Naive B cell (primary cell): ENCODE data around the gene ERCC3. TPM values are rescaled to one million over a fixed set of nuclear protein-coding genes. Genes with fewer than 3 reads are reported as not detected.
A peak's percentile ranks its signal among the peaks of the same experiment; 100 is the strongest.

Experiments used
- ATAC-seq, 2 donors: fragments of 150-1000 bp; cut with Tn5 transposase; 2 replicates each; pipeline ENCODE4 v1.10.0; 2021; ENCODE audit warnings: low read depth in 2 of 2, mild to moderate bottlenecking in 2 of 2, moderate library complexity in 2 of 2
- DNase-seq: peaks from one replicate; pipeline ENCODE4 v3.0.0; 2022
- H3K27ac Mint-ChIP-seq, 6 donors: one replicate each; pipeline ENCODE4 v1.8.0; 2020 to 2022; ENCODE audit warnings: mild to moderate bottlenecking in 6 of 6, mixed read lengths in 6 of 6, moderate library complexity in 5 of 6, inconsistent platforms in 2 of 6
- H3K27me3 Mint-ChIP-seq, 3 donors: one replicate each; pipeline ENCODE4 v1.8.0; 2021 to 2022; ENCODE audit warnings: mixed read lengths in 3 of 3, mild to moderate bottlenecking in 1 of 3
- H3K36me3 Mint-ChIP-seq, 2 donors: one replicate each; pipeline ENCODE4 v1.8.0; 2020 to 2022; ENCODE audit warnings: mixed read lengths in 2 of 2, inconsistent platforms in 1 of 2, mild to moderate bottlenecking in 1 of 2
- H3K4me1 Mint-ChIP-seq, 3 donors: one replicate each; pipeline ENCODE4 v1.8.0; 2020 to 2022; ENCODE audit warnings: mixed read lengths in 3 of 3, inconsistent platforms in 1 of 3, mild to moderate bottlenecking in 1 of 3, moderate library complexity in 1 of 3
- H3K4me3 Mint-ChIP-seq, 8 donors: one replicate each; pipeline ENCODE4 v1.8.0; 2020 to 2022; ENCODE audit warnings: mild to moderate bottlenecking in 8 of 8, mixed read lengths in 8 of 8, moderate library complexity in 8 of 8, inconsistent platforms in 2 of 8
- H3K9me3 Mint-ChIP-seq, 7 donors: one replicate each; pipeline ENCODE4 v1.8.0; 2020 to 2022; ENCODE audit warnings: mixed read lengths in 7 of 7, mild to moderate bottlenecking in 5 of 7, inconsistent platforms in 2 of 7, moderate library complexity in 1 of 7
- polyA plus RNA-seq, 6 donors: library from polyadenylated mRNA; unstranded; fragments of 300-500 nt; fragmentation: Illumina TruSeq; gene quantifications; one replicate each; pipeline ENCODE4 v1.2.3, GENCODE V29; 2021; ENCODE audit warnings: low read depth in 6 of 6

The ERCC3 gene
- polyA plus RNA-seq: 10 to 100 TPM; 19.0 to 32.5 (median 23.6) TPM

DNA sequence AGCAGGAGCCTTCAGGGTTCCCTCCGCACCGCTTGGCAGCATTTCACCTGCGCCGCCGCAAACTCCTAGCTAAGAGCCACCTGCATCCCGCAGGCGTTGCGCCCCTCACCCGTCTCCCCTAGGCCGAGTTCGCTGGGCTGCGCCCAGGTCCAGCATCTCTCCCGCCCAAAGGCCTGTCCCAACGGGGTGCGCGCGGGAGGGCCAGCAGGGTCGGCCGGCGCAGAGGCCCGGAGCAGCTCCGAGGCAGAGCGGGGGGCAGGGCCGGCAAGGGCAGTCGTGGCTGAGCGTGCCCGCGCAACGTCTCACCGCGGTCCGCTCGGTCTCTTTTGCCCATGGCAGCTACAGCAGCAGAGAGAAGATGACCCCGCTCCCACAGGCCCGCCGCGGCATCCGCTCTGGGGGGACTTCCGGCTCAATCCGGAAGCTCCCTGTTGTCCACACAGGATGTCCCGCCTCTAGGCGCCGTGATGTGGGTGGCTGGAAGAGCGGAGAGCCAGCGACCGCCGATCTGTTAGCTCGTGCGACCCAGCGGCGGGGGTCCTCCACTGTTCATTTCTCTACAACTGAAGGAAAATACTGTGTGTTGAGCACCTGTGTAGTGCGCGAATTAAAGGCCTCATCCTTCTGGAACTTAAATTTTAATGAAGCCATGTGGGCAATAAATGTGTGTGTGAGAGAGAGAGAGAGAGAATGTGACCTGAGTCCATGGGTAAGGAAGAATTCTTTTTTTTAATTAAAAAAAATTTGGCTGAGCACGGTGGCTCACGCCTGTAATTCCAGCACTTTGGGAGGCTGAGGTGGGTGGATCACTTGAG is at the start of gene ERCC3:
ERCC3 (minus strand) TSS at position 397 of the 815 bp plus-strand sequence; CDS start at position 334, 63 bp downstream.
- Mint-ChIP-seq H3K27me3 (no peaks in the 10 kb centered on the region), H3K9me3 (peaks cover 0 to 2% (median 0%) of the 10 kb centered on the region in 7 donors), H3K4me1 (peaks cover 16 to 27% (median 24%) of the 10 kb centered on the region in 3 donors), H3K36me3 (peaks cover 3 to 6% of the 10 kb centered on the region in 2 donors), H3K27ac (peak within 1 kb of the TSS; percentile 58 to 98 (median 96)), H3K4me3 (peak within 1 kb of the TSS; percentile 92 to 100 (median 98))
- DNase-seq (peak; percentile 78), ATAC-seq (peak; percentile 98)

DNA sequence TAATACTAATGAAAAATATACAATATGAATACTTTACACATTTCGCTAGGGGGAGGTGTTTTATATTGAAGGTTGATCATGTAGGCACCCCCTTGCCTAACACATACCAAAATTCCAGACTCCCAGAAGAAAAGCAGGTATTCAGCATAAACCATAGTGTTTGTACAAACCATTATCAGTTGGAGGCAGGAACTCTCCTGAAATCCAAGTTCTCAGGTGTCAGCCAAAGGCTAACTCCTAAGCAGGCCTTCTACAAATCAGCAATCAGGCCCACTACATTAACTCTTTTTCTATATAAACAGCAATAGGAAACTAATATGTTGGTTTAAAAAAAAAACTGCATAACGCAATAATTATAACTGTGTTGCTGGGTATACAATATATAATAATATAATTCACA is 49.3 kb upstream of the ERCC3 start:
- peaks cover 5 to 10% of the 10 kb centered on the region in 2 donors for H3K36me3 Mint-ChIP-seq
- peaks cover 27 to 56% (median 51%) of the 10 kb centered on the region in 3 donors for H3K4me1 Mint-ChIP-seq
- no peak for DNase-seq
- no peak for ATAC-seq
- H3K9me3 Mint-ChIP-seq: peaks cover 0 to 5% (median 0%) of the 10 kb centered on the region in 7 donors
- no peak overlapping the region for H3K4me3 Mint-ChIP-seq
- no peak overlapping the region for H3K27ac Mint-ChIP-seq
- no peaks in the 10 kb centered on the region for H3K27me3 Mint-ChIP-seq

DNA sequence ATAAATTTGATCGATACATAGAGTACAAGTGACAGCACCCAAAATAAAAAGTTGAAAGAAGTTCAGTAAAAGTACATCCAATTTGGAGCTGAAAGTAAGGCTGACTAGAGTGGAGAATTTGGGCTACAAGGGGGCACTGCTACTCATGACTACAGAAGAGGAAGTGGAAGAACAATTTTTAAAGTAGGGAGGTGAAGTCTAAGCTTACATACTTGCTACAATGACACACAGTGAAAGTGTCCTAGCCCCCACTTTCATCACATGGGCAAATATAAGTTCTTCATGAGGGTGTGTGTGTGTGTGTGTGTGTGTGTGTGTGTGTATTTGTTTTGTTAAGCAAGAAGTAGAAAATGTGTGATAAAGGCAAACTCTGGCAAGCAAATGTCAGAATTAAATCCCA is 48.2 kb upstream of the ERCC3 start:
- no peak overlapping the region for H3K4me3 Mint-ChIP-seq
- DNase-seq (peak; percentile 12), ATAC-seq (peak; percentile 82 to 84)
- peaks cover 17 to 45% (median 39%) of the 10 kb centered on the region in 3 donors for H3K4me1 Mint-ChIP-seq
- peak overlapping the region in 4 of 6 donors; percentile 7 to 85 (median 58) for H3K27ac Mint-ChIP-seq
- H3K9me3 Mint-ChIP-seq: peaks cover 0 to 5% (median 0%) of the 10 kb centered on the region in 7 donors
- no peaks in the 10 kb centered on the region for H3K27me3 Mint-ChIP-seq
- peaks cover 8 to 18% of the 10 kb centered on the region in 2 donors for H3K36me3 Mint-ChIP-seq

DNA sequence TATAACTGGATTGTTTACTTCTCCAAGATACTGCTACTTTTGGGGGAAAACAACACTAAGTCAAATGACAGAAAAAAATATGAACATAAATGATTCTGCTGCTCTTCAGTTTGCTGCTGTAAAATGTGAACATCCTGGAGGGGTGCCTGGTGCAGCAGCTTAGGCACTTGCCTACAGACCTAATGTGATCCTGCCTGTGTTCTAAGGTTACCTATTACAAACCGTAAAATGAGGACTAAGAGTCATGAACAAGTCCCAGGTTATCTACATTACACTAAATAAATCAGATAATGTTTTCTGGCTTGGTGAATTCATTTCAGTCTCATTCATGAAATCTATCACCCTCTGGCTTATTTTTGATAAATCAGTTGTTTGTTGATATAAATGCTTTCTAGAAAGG is 38.4 kb upstream of the ERCC3 start:
- no peak for ATAC-seq
- Mint-ChIP-seq H3K27me3 (no peaks in the 10 kb centered on the region), H3K27ac (peak overlapping the region in 1 of 6 donors; percentile 7), H3K36me3 (peaks cover 5 to 8% of the 10 kb centered on the region in 2 donors), H3K4me3 (no peak overlapping the region), H3K4me1 (no peaks in the 10 kb centered on the region), H3K9me3 (no peaks in the 10 kb centered on the region)
- DNase-seq: no peak

DNA sequence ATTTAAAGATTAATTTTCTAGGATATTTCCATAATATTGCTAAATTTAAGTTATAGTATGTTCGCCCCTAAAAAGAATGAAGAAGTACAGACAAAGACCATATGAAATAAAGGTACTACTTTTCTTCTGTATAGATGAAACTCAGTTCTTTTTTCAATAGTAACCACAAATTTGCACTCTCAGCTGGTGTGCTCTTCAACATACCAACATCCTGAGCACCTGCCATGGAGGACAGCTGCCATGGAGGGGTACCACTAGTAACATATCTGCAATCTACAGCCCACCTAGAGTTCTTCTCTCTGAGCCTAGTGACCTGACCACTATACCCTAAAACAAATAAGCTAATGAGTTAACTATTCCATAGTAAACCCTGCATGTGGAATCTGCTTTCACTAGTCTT is 36.8 kb upstream of the ERCC3 start:
- DNase-seq: no peak
- Mint-ChIP-seq H3K27ac (peak overlapping the region in 2 of 6 donors; percentile 26 to 54), H3K4me3 (no peak overlapping the region), H3K27me3 (no peaks in the 10 kb centered on the region), H3K9me3 (no peaks in the 10 kb centered on the region), H3K36me3 (peaks cover 5 to 8% of the 10 kb centered on the region in 2 donors), H3K4me1 (no peaks in the 10 kb centered on the region)
- no peak for ATAC-seq

DNA sequence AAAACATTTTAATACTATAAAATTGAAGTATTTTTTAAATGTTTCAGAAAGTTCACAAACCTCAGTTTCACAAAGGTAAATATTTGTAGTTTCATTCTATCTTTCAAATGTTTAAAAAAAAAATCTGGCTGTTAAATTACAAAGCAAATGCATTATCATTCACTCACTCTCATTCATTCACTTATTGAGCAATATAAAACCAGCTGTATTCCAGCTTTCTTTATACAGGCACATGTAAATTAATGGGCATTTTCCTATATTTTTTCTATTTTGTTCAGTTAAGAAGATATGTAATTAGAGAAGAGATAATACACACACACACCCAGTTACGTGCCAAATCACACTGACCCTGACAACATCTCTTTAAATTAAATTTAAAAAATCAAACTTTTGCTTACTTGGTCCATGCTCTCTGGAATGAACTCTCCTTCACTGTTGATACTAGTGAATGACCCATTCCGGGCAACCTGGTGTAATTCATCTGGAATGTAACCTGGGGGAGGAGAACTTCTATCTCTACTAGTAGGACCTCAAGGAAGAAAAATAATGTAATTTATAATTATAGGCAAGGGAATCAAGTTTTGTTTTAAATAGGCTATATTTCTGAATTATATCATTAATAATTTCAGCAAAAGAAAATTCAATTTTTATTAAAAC is 32.5 kb upstream of the ERCC3 start:
- no peak overlapping the region for H3K27ac Mint-ChIP-seq
- no peak overlapping the region for H3K4me3 Mint-ChIP-seq
- no peak for ATAC-seq
- DNase-seq: no peak
- peaks cover 8 to 24% of the 10 kb centered on the region in 2 donors for H3K36me3 Mint-ChIP-seq
- no peaks in the 10 kb centered on the region for H3K4me1 Mint-ChIP-seq
- H3K9me3 Mint-ChIP-seq: no peaks in the 10 kb centered on the region
- H3K27me3 Mint-ChIP-seq: no peaks in the 10 kb centered on the region

DNA sequence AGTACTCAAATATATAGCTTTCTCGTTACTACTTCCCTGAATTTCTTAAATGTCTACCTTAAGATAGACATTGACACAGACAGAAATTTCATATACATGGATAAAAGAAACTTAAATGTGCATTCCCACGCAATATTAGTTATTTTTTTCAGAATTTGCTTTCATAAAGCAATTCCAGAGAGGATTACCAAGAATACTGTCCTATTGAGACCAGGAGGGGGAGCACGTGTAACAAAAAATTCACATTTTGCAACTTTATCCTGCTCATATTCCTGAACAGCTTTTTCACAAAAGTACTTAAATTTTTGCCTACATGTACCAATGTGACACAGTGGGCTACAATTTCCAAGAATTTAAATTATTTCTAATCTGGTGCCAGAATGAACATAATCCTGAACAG is 30.7 kb upstream of the ERCC3 start:
- peaks cover 6 to 10% (median 8%) of the 10 kb centered on the region in 7 donors for H3K9me3 Mint-ChIP-seq
- ATAC-seq: no peak
- no peak overlapping the region for H3K4me3 Mint-ChIP-seq
- no peak overlapping the region for H3K27ac Mint-ChIP-seq
- H3K36me3 Mint-ChIP-seq: peaks cover 22 to 39% of the 10 kb centered on the region in 2 donors
- no peak for DNase-seq
- no peaks in the 10 kb centered on the region for H3K27me3 Mint-ChIP-seq
- peaks cover 0 to 6% (median 4%) of the 10 kb centered on the region in 3 donors for H3K4me1 Mint-ChIP-seq

DNA sequence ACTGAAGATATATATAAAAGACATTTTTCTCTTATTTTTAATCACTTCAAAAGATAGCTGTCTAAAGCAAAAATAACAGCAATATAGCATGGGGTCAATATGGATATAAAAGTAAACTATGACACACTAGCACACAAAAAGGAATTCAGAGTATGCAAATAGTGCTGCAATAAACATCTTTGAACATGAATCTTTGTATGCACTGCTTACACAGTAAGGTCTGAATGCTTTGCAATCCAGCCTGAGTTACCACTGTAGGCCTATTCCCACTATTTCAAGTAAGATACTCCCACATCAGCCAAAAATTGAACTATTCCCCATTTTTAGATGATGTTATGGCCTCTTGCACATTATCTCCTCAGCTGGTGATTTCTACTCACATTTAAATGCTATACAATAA is 27.4 kb upstream of the ERCC3 start:
- H3K9me3 Mint-ChIP-seq: peaks cover 6 to 10% (median 8%) of the 10 kb centered on the region in 7 donors
- H3K4me1 Mint-ChIP-seq: peaks cover 0 to 6% (median 4%) of the 10 kb centered on the region in 3 donors
- no peak overlapping the region for H3K27ac Mint-ChIP-seq
- H3K36me3 Mint-ChIP-seq: peaks cover 30 to 47% of the 10 kb centered on the region in 2 donors
- ATAC-seq (no peak), DNase-seq (no peak)
- no peaks in the 10 kb centered on the region for H3K27me3 Mint-ChIP-seq
- no peak overlapping the region for H3K4me3 Mint-ChIP-seq

DNA sequence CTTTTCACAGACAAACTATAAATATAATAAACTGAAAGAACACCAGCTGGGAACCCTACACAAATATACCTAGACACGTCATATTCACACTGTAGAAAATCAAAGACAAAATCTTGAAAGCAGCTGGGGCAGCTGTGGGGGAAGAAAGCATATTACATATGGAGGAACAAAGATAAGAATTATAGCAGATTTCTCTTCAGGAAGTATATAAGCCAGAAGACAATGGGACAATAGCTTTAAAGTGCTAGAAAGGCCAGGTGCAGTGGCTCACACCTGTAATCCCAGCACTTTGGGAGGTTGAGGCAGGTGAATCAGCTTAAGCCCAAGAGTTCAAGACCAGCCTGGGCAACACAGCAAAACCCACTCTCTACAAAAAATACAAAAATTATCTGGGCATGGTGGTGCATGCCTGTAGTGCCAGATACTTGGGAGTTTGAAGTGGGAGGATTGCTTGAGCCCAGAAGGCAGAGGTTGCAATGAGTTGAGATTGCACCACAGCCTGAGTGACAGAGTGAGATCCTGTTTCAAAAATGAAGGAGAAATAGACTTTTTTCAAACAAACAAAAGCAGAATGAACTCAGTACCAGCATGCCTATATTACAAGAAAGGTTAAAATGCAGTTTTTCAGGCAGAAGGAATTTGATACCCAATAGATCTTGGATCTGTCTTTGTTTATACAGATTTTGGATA is 26.8 kb upstream of the ERCC3 start:
- peaks cover 0 to 6% (median 4%) of the 10 kb centered on the region in 3 donors for H3K4me1 Mint-ChIP-seq
- H3K27ac Mint-ChIP-seq: peak overlapping the region in 1 of 6 donors; percentile 46
- no peak overlapping the region for H3K4me3 Mint-ChIP-seq
- DNase-seq (no peak), ATAC-seq (no peak)
- peaks cover 30 to 47% of the 10 kb centered on the region in 2 donors for H3K36me3 Mint-ChIP-seq
- H3K9me3 Mint-ChIP-seq: peaks cover 6 to 10% (median 8%) of the 10 kb centered on the region in 7 donors
- H3K27me3 Mint-ChIP-seq: no peaks in the 10 kb centered on the region

DNA sequence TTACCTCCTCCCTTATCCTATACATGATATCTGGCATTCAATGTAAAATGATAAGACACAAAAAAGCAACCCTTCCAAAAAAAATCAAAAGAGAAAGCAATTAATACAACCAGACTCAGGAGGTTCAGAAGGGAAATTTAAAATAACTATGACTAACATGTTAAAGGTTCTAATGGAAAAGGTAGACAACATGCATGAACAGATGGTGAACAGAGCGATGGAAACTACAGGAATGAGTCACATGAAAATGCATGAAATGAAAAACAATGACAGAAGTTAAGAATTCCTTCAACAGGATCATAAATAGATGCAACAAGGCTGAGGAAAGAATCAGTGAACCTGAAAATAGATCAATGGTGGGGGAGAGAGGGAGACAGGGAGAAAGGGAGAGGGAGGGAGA is 26.1 kb upstream of the ERCC3 start:
- peaks cover 30 to 47% of the 10 kb centered on the region in 2 donors for H3K36me3 Mint-ChIP-seq
- H3K27ac Mint-ChIP-seq: peak overlapping the region in 1 of 6 donors; percentile 46
- H3K9me3 Mint-ChIP-seq: peaks cover 6 to 10% (median 8%) of the 10 kb centered on the region in 7 donors
- ATAC-seq (no peak), DNase-seq (no peak)
- no peaks in the 10 kb centered on the region for H3K27me3 Mint-ChIP-seq
- H3K4me1 Mint-ChIP-seq: peaks cover 0 to 6% (median 4%) of the 10 kb centered on the region in 3 donors
- no peak overlapping the region for H3K4me3 Mint-ChIP-seq

DNA sequence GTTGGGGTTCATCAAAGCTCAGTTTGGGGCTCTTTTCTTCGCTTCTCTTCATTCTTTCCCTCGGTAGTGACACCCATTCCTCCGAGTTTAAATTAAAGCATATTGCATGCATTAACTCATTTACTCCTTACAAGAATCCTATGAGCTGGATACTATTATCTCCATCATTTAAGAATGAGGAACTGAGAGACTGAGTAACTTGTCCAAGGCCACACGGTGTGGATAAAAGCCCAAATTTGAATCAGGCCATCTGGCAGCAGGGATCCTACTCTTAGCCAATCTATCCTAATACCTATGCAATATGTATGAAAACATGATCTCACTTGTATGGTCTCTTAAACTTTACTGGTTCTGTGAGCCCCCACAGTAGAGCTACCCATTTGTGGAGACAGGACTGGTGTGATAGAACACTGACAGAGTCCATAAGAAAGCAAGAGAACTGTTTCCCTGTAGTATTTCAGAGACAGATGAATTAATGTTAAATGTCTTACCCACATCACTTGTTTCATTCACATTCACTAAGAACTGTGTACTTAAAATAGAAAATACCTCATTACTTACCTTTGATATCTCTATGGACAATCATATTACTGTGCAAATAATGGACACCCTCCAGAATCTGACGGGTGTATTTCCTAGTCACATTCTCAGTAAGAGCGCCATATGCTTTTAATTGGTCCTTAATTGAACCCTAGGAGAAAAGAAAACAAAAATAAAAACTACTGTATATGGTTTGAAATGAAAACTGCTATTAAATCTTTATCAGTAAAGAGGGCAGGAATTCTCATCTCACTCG is 20.4 kb upstream of the ERCC3 start:
- DNase-seq: no peak
- H3K27ac Mint-ChIP-seq: no peak overlapping the region
- no peaks in the 10 kb centered on the region for H3K9me3 Mint-ChIP-seq
- H3K27me3 Mint-ChIP-seq: no peaks in the 10 kb centered on the region
- no peak overlapping the region for H3K4me3 Mint-ChIP-seq
- H3K36me3 Mint-ChIP-seq: peaks cover 7 to 34% of the 10 kb centered on the region in 2 donors
- H3K4me1 Mint-ChIP-seq: peaks cover 5 to 19% (median 15%) of the 10 kb centered on the region in 3 donors
- ATAC-seq: no peak

DNA sequence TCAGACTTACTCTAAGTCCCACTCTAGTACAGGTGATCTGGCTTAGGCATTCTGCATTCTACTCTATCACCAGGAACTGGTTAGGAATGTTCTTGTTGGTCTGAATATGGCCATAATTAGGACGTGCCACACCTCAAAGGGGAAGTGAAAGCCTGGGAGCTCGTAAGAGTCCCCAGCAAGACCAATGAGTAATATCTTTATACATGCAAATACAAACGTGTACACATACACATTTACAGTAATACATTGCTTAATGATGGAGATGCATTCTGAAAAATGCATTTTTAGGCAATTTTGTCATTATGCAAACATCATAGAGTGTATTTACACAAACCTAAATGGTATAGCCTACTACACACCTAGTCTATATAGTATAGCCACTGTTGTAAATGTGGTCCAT is 19.5 kb upstream of the ERCC3 start:
- peak overlapping the region in 3 of 6 donors; percentile 14 to 63 (median 41) for H3K27ac Mint-ChIP-seq
- peaks cover 7 to 35% of the 10 kb centered on the region in 2 donors for H3K36me3 Mint-ChIP-seq
- no peaks in the 10 kb centered on the region for H3K27me3 Mint-ChIP-seq
- H3K4me3 Mint-ChIP-seq: no peak overlapping the region
- H3K4me1 Mint-ChIP-seq: peaks cover 5 to 19% (median 15%) of the 10 kb centered on the region in 3 donors
- no peaks in the 10 kb centered on the region for H3K9me3 Mint-ChIP-seq
- DNase-seq (peak; percentile 17), ATAC-seq (peak; percentile 84 to 85)
